ENCODE data around the gene ANXA7. TPM values are rescaled to one million over a fixed set of nuclear protein-coding genes. Genes with fewer than 3 reads are reported as not detected.
A peak's percentile ranks its signal among the peaks of the same experiment; 100 is the strongest.

ANXA7 gene
- total RNA-seq, 1 experiment from 2014 or later, result 151 TPM

DNA sequence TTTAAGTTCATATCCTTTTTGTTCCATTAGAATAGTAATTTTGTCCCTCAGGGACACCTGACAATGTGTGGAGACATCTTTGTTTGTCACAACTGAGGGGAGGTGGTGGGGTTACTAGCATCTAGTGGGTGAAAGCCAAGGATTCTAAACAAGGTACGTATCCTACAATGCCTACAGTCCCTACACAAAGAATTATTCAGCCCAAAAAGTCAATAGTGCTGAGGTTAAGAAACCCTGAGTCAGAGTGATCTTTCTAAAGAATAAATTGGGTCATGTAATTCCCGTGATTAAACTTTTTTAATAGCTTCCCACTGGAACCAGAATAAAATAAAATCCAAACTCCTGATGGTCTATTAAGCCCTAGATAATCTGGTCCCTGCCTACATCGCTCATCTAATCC is 2.7 kb upstream of the ANXA7 start:
- DNase-seq (ENCODE audit: low spot score), result no peak
- H3K27ac ChIP-seq (ENCODE audit: low read depth, low read length, poor library complexity, severe bottlenecking), result no peak overlapping the region
- no peaks in the 10 kb centered on the region for H3K36me3 ChIP-seq (ENCODE audit: insufficient read depth, low read length, poor library complexity, severe bottlenecking)
- ChIA-PET POLR2A (ENCODE audit: low non-redundant PET) (no interaction called here), CTCF (no interaction called here)
- H3K4me1 ChIP-seq (ENCODE audit: insufficient read depth, low read length, poor library complexity, severe bottlenecking), result peaks cover 7% of the 10 kb centered on the region
- no peaks in the 10 kb centered on the region for H3K27me3 ChIP-seq (replicated peaks; ENCODE audit: insufficient read depth, low read depth, low read length, poor library complexity)
- no peak overlapping the region for H3K4me3 ChIP-seq (ENCODE audit: low read depth, low read length, poor library complexity, severe bottlenecking)
- no TSS peak for BruUV-seq (replicated peaks)
- intact Hi-C loops (cut with micrococcal nuclease; ENCODE audit: unreplicated experiment), result no loop called here
- H3K9me3 ChIP-seq (ENCODE audit: low read depth, low read length, poor library complexity, severe bottlenecking), result no peaks in the 10 kb centered on the region
- TF ChIP-seq EZH2 (IDR thresholded peaks at IDR 0.05; ENCODE audit: borderline replicate concordance, low read depth, low read length, poor library complexity, severe bottlenecking), result no peak
- TF ChIP-seq, protein P1, sequence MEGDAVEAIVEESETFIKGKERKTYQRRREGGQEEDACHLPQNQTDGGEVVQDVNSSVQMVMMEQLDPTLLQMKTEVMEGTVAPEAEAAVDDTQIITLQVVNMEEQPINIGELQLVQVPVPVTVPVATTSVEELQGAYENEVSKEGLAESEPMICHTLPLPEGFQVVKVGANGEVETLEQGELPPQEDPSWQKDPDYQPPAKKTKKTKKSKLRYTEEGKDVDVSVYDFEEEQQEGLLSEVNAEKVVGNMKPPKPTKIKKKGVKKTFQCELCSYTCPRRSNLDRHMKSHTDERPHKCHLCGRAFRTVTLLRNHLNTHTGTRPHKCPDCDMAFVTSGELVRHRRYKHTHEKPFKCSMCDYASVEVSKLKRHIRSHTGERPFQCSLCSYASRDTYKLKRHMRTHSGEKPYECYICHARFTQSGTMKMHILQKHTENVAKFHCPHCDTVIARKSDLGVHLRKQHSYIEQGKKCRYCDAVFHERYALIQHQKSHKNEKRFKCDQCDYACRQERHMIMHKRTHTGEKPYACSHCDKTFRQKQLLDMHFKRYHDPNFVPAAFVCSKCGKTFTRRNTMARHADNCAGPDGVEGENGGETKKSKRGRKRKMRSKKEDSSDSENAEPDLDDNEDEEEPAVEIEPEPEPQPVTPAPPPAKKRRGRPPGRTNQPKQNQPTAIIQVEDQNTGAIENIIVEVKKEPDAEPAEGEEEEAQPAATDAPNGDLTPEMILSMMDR (conservative IDR thresholded peaks at IDR 0.05; ENCODE audit: low read depth, low read length), result no peak

- intact Hi-C loops (cut with micrococcal nuclease; ENCODE audit: unreplicated experiment), result loop anchor here (5.0 kb wide), 1 partner anchor 167 kb away; the partner anchor contains the start of gene DNAJC9
- POLR2A ChIA-PET (ENCODE audit: low non-redundant PET), result interaction anchor here (0.6 kb wide), 1 partner anchor 249 kb away, joined by 3 read pairs; no protein-coding TSS in a partner anchor
- Histone ChIP-seq H3K4me3 (ENCODE audit: low read depth, low read length, poor library complexity, severe bottlenecking) (peak overlapping the region; percentile 97), H3K4me1 (ENCODE audit: insufficient read depth, low read length, poor library complexity, severe bottlenecking) (peaks cover 7% of the 10 kb centered on the region), H3K27me3 (replicated peaks; ENCODE audit: insufficient read depth, low read depth, low read length, poor library complexity) (no peaks in the 10 kb centered on the region), H3K9me3 (ENCODE audit: low read depth, low read length, poor library complexity, severe bottlenecking) (no peaks in the 10 kb centered on the region), H3K27ac (ENCODE audit: low read depth, low read length, poor library complexity, severe bottlenecking) (peak overlapping the region; percentile 96), H3K36me3 (ENCODE audit: insufficient read depth, low read length, poor library complexity, severe bottlenecking) (no peaks in the 10 kb centered on the region)
- no TSS peak for BruUV-seq (replicated peaks)
- CTCF ChIA-PET, result interaction anchor here (0.5 kb wide), 1 partner anchor 238 kb away, joined by 6 read pairs; no protein-coding TSS in a partner anchor
- TF ChIP-seq, protein P1 (conservative IDR thresholded peaks at IDR 0.05; ENCODE audit: low read depth, low read length), result no peak; the same call in 1 of the 2 replicates
- no peak for TF ChIP-seq EZH2 (IDR thresholded peaks at IDR 0.05; ENCODE audit: borderline replicate concordance, low read depth, low read length, poor library complexity, severe bottlenecking)
- DNase-seq (ENCODE audit: low spot score), result no peak
These were observed 530 bp upstream of the ANXA7 start for GRCh38 chr10:73414230-73414945.

DNA sequence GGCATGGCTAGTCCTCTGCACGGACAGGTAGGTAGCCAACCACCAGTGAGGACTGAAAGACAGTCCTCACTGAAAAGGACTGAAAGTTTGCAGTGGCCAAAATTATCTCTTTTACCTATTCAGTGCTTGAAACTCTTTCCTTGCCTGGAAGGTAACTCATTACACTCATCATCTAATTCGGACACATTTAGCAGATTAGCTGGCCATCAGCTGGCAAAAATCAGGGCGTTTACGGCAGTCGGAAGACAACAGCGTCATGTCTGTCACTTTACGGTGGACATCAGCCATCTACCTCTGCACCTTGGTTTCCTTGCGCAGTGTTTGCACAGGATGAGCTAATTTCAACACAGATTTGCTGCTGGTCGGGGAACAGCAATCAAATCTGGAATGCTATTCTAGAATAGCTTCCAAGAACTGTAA is 740 bp downstream of the ANXA7 start:
- POLR2A ChIA-PET (ENCODE audit: low non-redundant PET), result no interaction called here

More for the DNA sequence above, 740 bp downstream of the ANXA7 start:
- Histone ChIP-seq H3K4me3 (ENCODE audit: low read depth, low read length, poor library complexity, severe bottlenecking) (peak overlapping the region; percentile 97), H3K9me3 (ENCODE audit: low read depth, low read length, poor library complexity, severe bottlenecking) (no peaks in the 10 kb centered on the region), H3K36me3 (ENCODE audit: insufficient read depth, low read length, poor library complexity, severe bottlenecking) (no peaks in the 10 kb centered on the region), H3K27me3 (replicated peaks; ENCODE audit: insufficient read depth, low read depth, low read length, poor library complexity) (no peaks in the 10 kb centered on the region), H3K4me1 (ENCODE audit: insufficient read depth, low read length, poor library complexity, severe bottlenecking) (peaks cover 7% of the 10 kb centered on the region), H3K27ac (ENCODE audit: low read depth, low read length, poor library complexity, severe bottlenecking) (peak overlapping the region; percentile 96)
- no peak for TF ChIP-seq EZH2 (IDR thresholded peaks at IDR 0.05; ENCODE audit: borderline replicate concordance, low read depth, low read length, poor library complexity, severe bottlenecking)
- TF ChIP-seq, protein P1 (conservative IDR thresholded peaks at IDR 0.05; ENCODE audit: low read depth, low read length), result no peak
- CTCF ChIA-PET, result no interaction called here
- intact Hi-C loops (cut with micrococcal nuclease; ENCODE audit: unreplicated experiment), result loop anchor here (5.0 kb wide), 1 partner anchor 166 kb away; the partner anchor contains the start of gene DNAJC9
- no TSS peak for BruUV-seq (replicated peaks)
- DNase-seq (ENCODE audit: low spot score), result no peak
